ENCODE data around the gene TRABD2B. TPM values are rescaled to one million over a fixed set of nuclear protein-coding genes. Genes with fewer than 3 reads are reported as not detected.

TRABD2B gene
- total RNA-seq, 1 experiment from 2014 or later, result 0.05 TPM

GRCh38 chr1:47766832-47767740 is 230.1 kb downstream of the TRABD2B start:
- ATAC-seq (no peak; the same call in 1 of the 2 replicates), DNase-seq (ENCODE audit: low read depth, low spot score) (no peak)
- H3K4me3 ChIP-seq (replicated peaks in 1 of 2; ENCODE audit: low read depth in 1 of 2, low read length in 2 of 2), result no peak overlapping the region
- no peaks in the 10 kb centered on the region for H3K9me3 ChIP-seq (ENCODE audit: control insufficient read depth in 1 of 2, insufficient read depth in 1 of 2, low read depth in 1 of 2, low read length in 2 of 2)
- H4K20me1 ChIP-seq (ENCODE audit: insufficient read depth), result no peaks in the 10 kb centered on the region
- ChIA-PET CTCF (no interaction called here), POLR2A (no interaction called here), RAD21 (ENCODE audit: low non-redundant PET in 1 of 2, low total read pairs in 2 of 2, uncharacterized antibody in 2 of 2, unreplicated experiment in 2 of 2) (no interaction called here)
- H3K27ac ChIP-seq (ENCODE audit: low read depth, low read length), result no peak overlapping the region
- no peaks in the 10 kb centered on the region for H3K9me2 ChIP-seq (ENCODE audit: insufficient read depth)
- H3K4me1 ChIP-seq (ENCODE audit: control insufficient read depth in 1 of 2, insufficient read depth in 2 of 2, low read length in 2 of 2), result no peaks in the 10 kb centered on the region
- no TSS peak for BruUV-seq (replicated peaks)
- no peak overlapping the region for H2AFZ ChIP-seq (ENCODE audit: low read depth, low read length, poor library complexity, severe bottlenecking)
- H3K36me3 ChIP-seq (ENCODE audit: control insufficient read depth in 1 of 2, insufficient read depth in 2 of 2, low read length in 2 of 2), result no peaks in the 10 kb centered on the region
- 0 out of 2 replicates have a peak, but pooled peaks cover 3% of the 10 kb centered on the region for H3K27me3 ChIP-seq (ENCODE audit: insufficient read depth, low read length)
- H3K4me2 ChIP-seq (ENCODE audit: low read length), result no peak overlapping the region
- no peaks in the 10 kb centered on the region for H3K79me2 ChIP-seq (ENCODE audit: insufficient read depth, low read length)
- TF ChIP-seq CEBPB (IDR thresholded peaks at IDR 0.05; ENCODE audit: low read depth) (no peak), POLR2AphosphoS5 (IDR thresholded peaks at IDR 0.05; ENCODE audit: low read depth, low read length) (no peak), MAX (IDR thresholded peaks at IDR 0.05) (no peak), JUND (IDR thresholded peaks at IDR 0.05) (no peak), FOSL1 (IDR thresholded peaks at IDR 0.05; ENCODE audit: low read depth) (no peak), EZH2 (IDR thresholded peaks at IDR 0.05) (no peak), ZFX (IDR thresholded peaks at IDR 0.05) (no peak), ZNF274 (IDR thresholded peaks at IDR 0.05; ENCODE audit: low read depth, low read length) (no peak)
- no peak overlapping the region for H3K9ac ChIP-seq (ENCODE audit: low read length)
- intact Hi-C loops (cut with micrococcal nuclease), result no loop called here

GRCh38 chr1:47765742-47766485 is 231.3 kb downstream of the TRABD2B start:
- H3K27me3 ChIP-seq (ENCODE audit: insufficient read depth, low read length), result 0 out of 2 replicates have a peak, but pooled peaks cover 3% of the 10 kb centered on the region
- ChIA-PET CTCF (interaction anchor here (2.7 kb wide), 1 partner anchor 12 kb away, joined by 9 read pairs; no protein-coding TSS in a partner anchor), RAD21 (ENCODE audit: low non-redundant PET in 1 of 2, low total read pairs in 2 of 2, uncharacterized antibody in 2 of 2, unreplicated experiment in 2 of 2) (interaction anchor here in 1 of 2 experiments (0.6 kb wide), 1 partner anchor 27 kb away, joined by 3 read pairs; no protein-coding TSS in a partner anchor), POLR2A (no interaction called here)
- intact Hi-C loops (cut with micrococcal nuclease), result no loop called here
- TF ChIP-seq EZH2phosphoT487 (IDR thresholded peaks at IDR 0.05; ENCODE audit: borderline replicate concordance) (no peak), CEBPB (IDR thresholded peaks at IDR 0.05; ENCODE audit: low read depth) (no peak), CBX3 (IDR thresholded peaks at IDR 0.05; ENCODE audit: low read depth) (no peak)
- DNase-seq (ENCODE audit: low read depth, low spot score) (no peak), ATAC-seq (no peak)
- no peaks in the 10 kb centered on the region for H3K4me1 ChIP-seq (ENCODE audit: control insufficient read depth in 1 of 2, insufficient read depth in 2 of 2, low read length in 2 of 2)
- H3K36me3 ChIP-seq (ENCODE audit: control insufficient read depth in 1 of 2, insufficient read depth in 2 of 2, low read length in 2 of 2), result no peaks in the 10 kb centered on the region
- no peaks in the 10 kb centered on the region for H4K20me1 ChIP-seq (ENCODE audit: insufficient read depth)
- no TSS peak for BruUV-seq (replicated peaks)
- H3K9me3 ChIP-seq (ENCODE audit: control insufficient read depth in 1 of 2, insufficient read depth in 1 of 2, low read depth in 1 of 2, low read length in 2 of 2), result no peaks in the 10 kb centered on the region
- no peak overlapping the region for H3K4me3 ChIP-seq (replicated peaks in 1 of 2; ENCODE audit: low read depth in 1 of 2, low read length in 2 of 2)
- no peak overlapping the region for H3K9ac ChIP-seq (ENCODE audit: low read length)
- H2AFZ ChIP-seq (ENCODE audit: low read depth, low read length, poor library complexity, severe bottlenecking), result no peak overlapping the region
- no peaks in the 10 kb centered on the region for H3K9me2 ChIP-seq (ENCODE audit: insufficient read depth)
- no peak overlapping the region for H3K27ac ChIP-seq (ENCODE audit: low read depth, low read length)
- H3K79me2 ChIP-seq (ENCODE audit: insufficient read depth, low read length), result no peaks in the 10 kb centered on the region
- no peak overlapping the region for H3K4me2 ChIP-seq (ENCODE audit: low read length)

Measured in HCT116 (cell line).